SH-SY5Y (cell line): ENCODE data around the gene ZNF496.

Experiments
- GATA2 ChIP-seq: IDR thresholded peaks from 2 replicates; pipeline ENCODE4 v1.6.1; 2011; ENCODE audit warnings: mild to moderate bottlenecking, low read depth, low read length
- GATA3 ChIP-seq: IDR thresholded peaks from 2 replicates; pipeline ENCODE4 v1.6.1; 2011; ENCODE audit warnings: low read depth, mild to moderate bottlenecking, low read length, moderate library complexity

- TF ChIP-seq GATA3 = no peak
- TF ChIP-seq GATA2 = no peak
These were observed 28.6 kb upstream of the ZNF496 start for GRCh38 chr1:247360116-247360898.
